PC-3 (cell line): ENCODE results near the gene GLS2. TPM values are rescaled to one million over a fixed set of nuclear protein-coding genes. Genes with fewer than 3 reads are reported as not detected.

Experiments
- ATAC-seq: fragments of 200-7000 bp; cut with Tn5 transposase; 2 replicates; pipeline ENCODE4 v1.9.1; 2020; ENCODE audit warnings: mild to moderate bottlenecking, moderate library complexity
- BruUV-seq: library from RNA; stranded (reverse); fragments of 400-500 nt; replicated peaks from 2 replicates; lab custom pipeline; 2021; lab: Mats Ljungman, UMichigan
- CTCF ChIA-PET: fragments of 300-600 bp; sonication (Branson Sonifier 250); formaldehyde crosslinking; loops from one replicate; lab custom pipeline; 2022; ENCODE audit warnings: antibody characterized with exemption; lab: Charles Lee
- POLR2A ChIA-PET: fragments of 300-600 bp; sonication (Branson Sonifier 250); formaldehyde crosslinking; loops from one replicate; lab custom pipeline; 2022; ENCODE audit warnings: antibody characterized with exemption; ENCODE audit not compliant: unreplicated experiment; lab: Charles Lee
- DNase-seq: peaks from one replicate; pipeline ENCODE4 v3.0.0-alpha.2; 2015
- H2AFZ ChIP-seq: fragments of 300-600 bp; sonication (generic); 2 replicates; pipeline ENCODE4 v1.6.0; 2016; ENCODE audit warnings: antibody characterized with exemption, low read length
- H3F3A ChIP-seq: fragments of 300-600 bp; sonication (generic); one replicate; pipeline ENCODE4 v1.6.0; 2017; ENCODE audit warnings: antibody characterized with exemption, low read length, control low read depth, mild to moderate bottlenecking; ENCODE audit not compliant: unreplicated experiment
- H3K27ac ChIP-seq: fragments of 300-600 bp; sonication (generic); 2 replicates; pipeline ENCODE4 v1.5.1; 2016; ENCODE audit warnings: mild to moderate bottlenecking, low read length
- H3K27me3 ChIP-seq: fragments of 300-600 bp; sonication (generic); 2 replicates; pipeline ENCODE4 v1.6.1; 2016; ENCODE audit warnings: low read length, mixed read lengths
- H3K36me3 ChIP-seq: fragments of 300-600 bp; sonication (generic); 2 replicates; pipeline ENCODE4 v1.6.1; 2016; ENCODE audit warnings: low read depth, mixed run types, low read length, mixed read lengths
- H3K4me1 ChIP-seq: fragments of 300-600 bp; sonication (generic); 2 replicates; pipeline ENCODE4 v1.5.1; 2016; ENCODE audit warnings: low read length; ENCODE audit not compliant: insufficient read depth
- H3K4me2 ChIP-seq: fragments of 300-600 bp; sonication (generic); 2 replicates; pipeline ENCODE4 v1.6.0; 2016; ENCODE audit warnings: low read length
- H3K4me3 ChIP-seq: fragments of 300-600 bp; sonication (generic); 2 replicates; pipeline ENCODE4 v1.5.1; 2016; ENCODE audit warnings: mild to moderate bottlenecking, low read length, mixed read lengths
- H3K79me2 ChIP-seq: fragments of 300-600 bp; sonication (generic); 2 replicates; pipeline ENCODE4 v1.6.1; 2017; ENCODE audit warnings: low read length, mixed read lengths
- H3K9ac ChIP-seq: fragments of 300-600 bp; sonication (generic); 2 replicates; pipeline ENCODE4 v1.6.0; 2016; ENCODE audit warnings: mild to moderate bottlenecking, low read length
- H3K9me2 ChIP-seq: fragments of 300-600 bp; sonication (generic); replicated peaks from 2 replicates; pipeline ENCODE4 v1.6.1; 2016; ENCODE audit warnings: mixed run types, low read length, mixed read lengths
- H3K9me3 ChIP-seq: fragments of 300-600 bp; sonication (generic); 2 replicates; pipeline ENCODE4 v1.6.1; 2016; ENCODE audit warnings: low read length, mixed read lengths
- H4K20me1 ChIP-seq: fragments of 300-600 bp; sonication (generic); 2 replicates; pipeline ENCODE4 v1.6.1; 2016; ENCODE audit warnings: low read length, mixed read lengths
- EZH2 ChIP-seq: fragments of 300-600 bp; sonication (generic); IDR thresholded peaks from one replicate; pipeline ENCODE4 v1.6.1; 2017; ENCODE audit warnings: antibody characterized with exemption, mild to moderate bottlenecking, low read length; ENCODE audit not compliant: unreplicated experiment
- EZH2phosphoT487 ChIP-seq: fragments of 300-600 bp; sonication (generic); IDR thresholded peaks from 2 replicates; pipeline ENCODE4 v1.6.1; 2018; ENCODE audit warnings: mild to moderate bottlenecking, antibody characterized with exemption, low read length, borderline replicate concordance
- intact Hi-C: fragments of 100-400 bp; cut with micrococcal nuclease; formaldehyde crosslinking; loops from 2 replicates; pipeline ENCODE4 v1.9.0; 2023
- total RNA-seq: library from RNA; depleted of rRNA; stranded (reverse); fragments of >200 nt; gene quantifications from 2 replicates; pipeline ENCODE4 v1.2.3, GENCODE V29; 2014
- TF ChIP-seq, protein P1 (sequence below): fragments of 300-600 bp; sonication (generic); conservative IDR thresholded peaks from 2 replicates; pipeline ENCODE4 v1.5.1; 2017; ENCODE audit warnings: antibody characterized with exemption, low read depth, mild to moderate bottlenecking, low read length

The GLS2 gene
- total RNA-seq, 1 experiment from 2014 or later, result 4.0 TPM

DNA sequence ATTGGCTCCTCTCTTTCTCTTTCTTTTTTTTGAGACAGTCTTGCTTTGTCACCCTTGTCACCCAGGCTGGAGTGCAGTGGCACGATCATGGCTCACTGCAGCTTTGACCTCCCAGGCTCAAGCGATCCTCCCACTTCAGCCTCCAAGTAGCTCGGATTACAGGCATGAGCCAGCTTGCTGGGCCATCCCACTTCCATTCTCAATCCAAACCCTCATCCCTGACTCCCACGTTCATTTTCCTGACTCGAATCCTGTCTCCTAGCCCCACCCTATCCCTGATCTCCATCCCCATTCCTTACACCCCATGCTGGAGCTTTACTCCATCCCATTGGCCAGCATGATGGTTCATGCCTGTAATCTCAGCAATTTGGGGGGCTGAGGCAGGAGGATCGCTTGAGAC is 11.8 kb downstream of the GLS2 start:
- POLR2A ChIA-PET, result no interaction called here
- no peak for ATAC-seq

DNA sequence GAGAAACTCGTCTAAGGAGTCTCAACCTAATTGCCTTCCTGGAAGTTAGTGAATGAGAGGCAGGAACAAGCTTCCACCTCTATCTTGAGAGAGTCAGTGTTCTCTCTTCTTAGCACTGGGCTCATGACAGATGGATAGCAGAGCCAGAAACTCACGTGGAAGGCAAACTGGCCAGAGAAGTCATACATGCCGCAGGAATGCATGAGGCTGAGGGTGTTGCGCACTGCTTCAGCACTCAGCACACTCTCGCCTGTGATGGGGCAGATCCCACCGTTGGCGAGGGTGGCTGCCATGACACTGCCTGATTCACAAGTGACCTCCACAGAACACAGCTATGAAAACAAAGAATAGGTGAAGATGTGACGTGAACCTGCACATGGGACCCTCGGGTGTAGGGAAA is 13.6 kb downstream of the GLS2 start:
- POLR2A ChIA-PET, result no interaction called here
- BruUV-seq, result no TSS peak
- CTCF ChIA-PET, result no interaction called here
- H3F3A ChIP-seq, result no peaks in the 10 kb centered on the region
- H3K27ac ChIP-seq, result no peak overlapping the region
- no peaks in the 10 kb centered on the region for H3K36me3 ChIP-seq
- no peak overlapping the region for H3K9ac ChIP-seq
- no peaks in the 10 kb centered on the region for H3K9me3 ChIP-seq
- H2AFZ ChIP-seq, result no peak overlapping the region
- no peaks in the 10 kb centered on the region for H4K20me1 ChIP-seq
- no peak overlapping the region for H3K4me3 ChIP-seq
- no peak for DNase-seq
- H3K4me2 ChIP-seq, result no peak overlapping the region
- H3K9me2 ChIP-seq, result no peaks in the 10 kb centered on the region
- H3K79me2 ChIP-seq, result peaks cover 21% of the 10 kb centered on the region
- no peaks in the 10 kb centered on the region for H3K27me3 ChIP-seq
- no peak for ATAC-seq
- TF ChIP-seq, protein P1, sequence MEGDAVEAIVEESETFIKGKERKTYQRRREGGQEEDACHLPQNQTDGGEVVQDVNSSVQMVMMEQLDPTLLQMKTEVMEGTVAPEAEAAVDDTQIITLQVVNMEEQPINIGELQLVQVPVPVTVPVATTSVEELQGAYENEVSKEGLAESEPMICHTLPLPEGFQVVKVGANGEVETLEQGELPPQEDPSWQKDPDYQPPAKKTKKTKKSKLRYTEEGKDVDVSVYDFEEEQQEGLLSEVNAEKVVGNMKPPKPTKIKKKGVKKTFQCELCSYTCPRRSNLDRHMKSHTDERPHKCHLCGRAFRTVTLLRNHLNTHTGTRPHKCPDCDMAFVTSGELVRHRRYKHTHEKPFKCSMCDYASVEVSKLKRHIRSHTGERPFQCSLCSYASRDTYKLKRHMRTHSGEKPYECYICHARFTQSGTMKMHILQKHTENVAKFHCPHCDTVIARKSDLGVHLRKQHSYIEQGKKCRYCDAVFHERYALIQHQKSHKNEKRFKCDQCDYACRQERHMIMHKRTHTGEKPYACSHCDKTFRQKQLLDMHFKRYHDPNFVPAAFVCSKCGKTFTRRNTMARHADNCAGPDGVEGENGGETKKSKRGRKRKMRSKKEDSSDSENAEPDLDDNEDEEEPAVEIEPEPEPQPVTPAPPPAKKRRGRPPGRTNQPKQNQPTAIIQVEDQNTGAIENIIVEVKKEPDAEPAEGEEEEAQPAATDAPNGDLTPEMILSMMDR, result no peak
- TF ChIP-seq EZH2phosphoT487 (no peak), EZH2 (no peak)
- intact Hi-C loops, result no loop called here
- peaks cover 7% of the 10 kb centered on the region for H3K4me1 ChIP-seq

More for the DNA sequence above, 11.8 kb downstream of the GLS2 start:
- no peak for DNase-seq
- no peaks in the 10 kb centered on the region for H3K27me3 ChIP-seq
- CTCF ChIA-PET, result no interaction called here
- H3F3A ChIP-seq, result no peaks in the 10 kb centered on the region
- TF ChIP-seq EZH2phosphoT487 (no peak), EZH2 (no peak)
- TF ChIP-seq, protein P1, result no peak
- no peak overlapping the region for H3K4me2 ChIP-seq
- no peaks in the 10 kb centered on the region for H3K4me1 ChIP-seq
- no peak overlapping the region for H3K9ac ChIP-seq
- no peaks in the 10 kb centered on the region for H3K9me3 ChIP-seq
- no peak overlapping the region for H3K4me3 ChIP-seq
- no TSS peak for BruUV-seq
- no peak overlapping the region for H2AFZ ChIP-seq
- peaks cover 4% of the 10 kb centered on the region for H3K79me2 ChIP-seq
- H3K9me2 ChIP-seq, result no peaks in the 10 kb centered on the region
- no peak overlapping the region for H3K27ac ChIP-seq
- intact Hi-C loops, result no loop called here
- H4K20me1 ChIP-seq, result no peaks in the 10 kb centered on the region
- H3K36me3 ChIP-seq, result no peaks in the 10 kb centered on the region
